GM12874 (cell line): ENCODE measurements around the gene SPRED2.

ENCODE experiments used
- TF ChIP-seq, protein P1 (sequence below): IDR thresholded peaks from 2 replicates; pipeline ENCODE4 v1.5.1; 2011; ENCODE audit warnings: low read depth, mild to moderate bottlenecking, control low read depth, low read length, moderate library complexity; ENCODE audit not compliant: insufficient read depth

The SPRED2 gene

DNA sequence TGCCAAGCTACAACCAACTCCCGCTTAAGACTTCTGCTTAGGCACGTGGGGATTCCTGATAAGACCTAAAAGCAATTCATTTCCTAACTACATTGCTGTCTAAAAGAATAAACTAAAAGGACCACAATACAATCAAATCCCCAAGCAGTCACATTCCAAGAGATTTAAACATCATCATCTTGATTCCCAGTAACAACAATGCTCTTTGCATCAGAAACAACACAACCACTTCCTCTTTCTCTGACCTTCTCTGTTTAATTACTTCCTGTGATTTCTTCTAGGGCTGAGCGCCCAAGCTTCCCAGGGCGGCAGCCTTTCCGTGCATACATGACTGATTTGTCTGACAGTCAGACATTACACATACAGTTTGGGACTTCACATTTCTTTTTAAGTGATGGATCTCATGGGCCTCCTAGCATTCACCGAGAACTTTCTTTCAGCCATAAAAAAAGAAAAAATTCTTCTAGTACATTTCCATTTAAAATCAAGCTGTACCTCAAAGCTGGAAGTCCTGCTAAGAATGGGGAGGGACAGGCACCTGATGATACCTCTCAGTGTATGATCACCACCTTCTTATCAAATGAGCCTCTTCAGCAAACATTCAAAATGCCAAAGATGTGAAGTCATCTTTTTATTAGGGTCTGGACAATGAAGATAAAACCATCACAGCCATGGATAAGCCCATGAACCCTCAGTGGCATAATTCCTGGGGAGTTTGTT lies 11.5 kb downstream of the SPRED2 start:
- TF ChIP-seq, protein P1, sequence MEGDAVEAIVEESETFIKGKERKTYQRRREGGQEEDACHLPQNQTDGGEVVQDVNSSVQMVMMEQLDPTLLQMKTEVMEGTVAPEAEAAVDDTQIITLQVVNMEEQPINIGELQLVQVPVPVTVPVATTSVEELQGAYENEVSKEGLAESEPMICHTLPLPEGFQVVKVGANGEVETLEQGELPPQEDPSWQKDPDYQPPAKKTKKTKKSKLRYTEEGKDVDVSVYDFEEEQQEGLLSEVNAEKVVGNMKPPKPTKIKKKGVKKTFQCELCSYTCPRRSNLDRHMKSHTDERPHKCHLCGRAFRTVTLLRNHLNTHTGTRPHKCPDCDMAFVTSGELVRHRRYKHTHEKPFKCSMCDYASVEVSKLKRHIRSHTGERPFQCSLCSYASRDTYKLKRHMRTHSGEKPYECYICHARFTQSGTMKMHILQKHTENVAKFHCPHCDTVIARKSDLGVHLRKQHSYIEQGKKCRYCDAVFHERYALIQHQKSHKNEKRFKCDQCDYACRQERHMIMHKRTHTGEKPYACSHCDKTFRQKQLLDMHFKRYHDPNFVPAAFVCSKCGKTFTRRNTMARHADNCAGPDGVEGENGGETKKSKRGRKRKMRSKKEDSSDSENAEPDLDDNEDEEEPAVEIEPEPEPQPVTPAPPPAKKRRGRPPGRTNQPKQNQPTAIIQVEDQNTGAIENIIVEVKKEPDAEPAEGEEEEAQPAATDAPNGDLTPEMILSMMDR, result no peak

DNA sequence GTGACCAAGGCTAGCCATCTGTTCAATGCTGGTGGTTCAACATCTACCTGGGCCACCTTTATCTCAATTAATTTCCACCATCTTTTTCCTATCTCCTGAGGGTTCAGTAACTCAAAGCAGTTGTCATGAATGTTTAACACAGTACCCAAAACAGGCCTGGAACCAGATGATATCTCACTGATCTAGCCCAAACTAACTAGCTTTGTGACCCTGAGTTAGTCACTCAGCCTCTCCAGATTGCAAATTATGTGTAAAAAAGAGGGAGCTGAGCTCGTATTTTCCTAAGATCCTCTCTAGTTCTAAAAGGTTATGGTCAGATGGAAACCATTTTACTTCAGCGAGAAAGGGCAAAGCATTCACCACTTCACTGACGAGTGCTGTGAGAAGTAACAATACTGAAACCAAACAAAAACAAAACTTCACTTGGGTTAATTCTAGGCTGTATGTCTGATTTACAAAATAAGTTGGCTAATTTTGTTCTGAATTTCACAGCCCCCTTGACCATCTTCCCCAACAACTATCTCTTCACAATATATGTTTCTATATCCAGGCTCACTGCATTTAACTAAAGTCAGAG lies 14.8 kb downstream of the SPRED2 start:
- TF ChIP-seq, protein P1, result no peak

DNA sequence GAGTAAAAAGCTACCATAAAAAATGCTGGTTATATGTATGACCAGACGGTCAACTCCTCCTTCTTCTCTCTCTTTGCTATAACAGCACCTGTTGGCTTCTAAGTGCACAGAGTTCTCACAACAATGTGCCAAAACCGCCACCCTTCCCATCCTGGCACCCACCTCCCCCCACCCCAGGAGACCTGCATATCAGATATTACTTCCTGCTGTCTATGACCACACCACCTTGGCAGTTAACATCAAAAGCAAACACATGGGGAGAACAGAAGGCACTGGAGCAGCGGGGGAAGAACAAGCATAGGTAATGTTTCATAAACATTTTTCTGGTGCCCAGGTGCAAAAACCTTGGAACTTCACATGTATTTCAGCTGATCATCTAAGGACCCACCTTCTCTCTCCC lies 15.5 kb downstream of the SPRED2 start:
- TF ChIP-seq, protein P1, result no peak

DNA sequence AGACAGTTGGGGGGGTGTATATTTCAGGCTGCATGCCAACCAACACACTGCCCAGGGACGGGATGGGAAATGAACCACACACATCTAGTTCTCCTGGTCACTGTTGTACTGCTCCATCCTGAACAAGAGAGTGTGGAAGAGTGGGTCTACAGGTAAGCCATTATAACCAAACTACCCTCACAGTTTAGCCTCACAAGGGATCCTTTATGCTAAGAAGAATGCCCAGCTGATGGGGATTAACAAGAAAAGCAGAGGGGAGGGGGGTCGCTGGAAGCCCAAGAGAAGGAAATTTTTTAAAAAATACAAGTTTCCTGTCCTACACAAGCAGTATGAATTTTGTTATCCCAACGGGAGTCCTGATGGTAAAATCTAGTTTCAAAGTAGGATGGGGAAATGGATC lies 16.1 kb downstream of the SPRED2 start:
- TF ChIP-seq, protein P1, result no peak

DNA sequence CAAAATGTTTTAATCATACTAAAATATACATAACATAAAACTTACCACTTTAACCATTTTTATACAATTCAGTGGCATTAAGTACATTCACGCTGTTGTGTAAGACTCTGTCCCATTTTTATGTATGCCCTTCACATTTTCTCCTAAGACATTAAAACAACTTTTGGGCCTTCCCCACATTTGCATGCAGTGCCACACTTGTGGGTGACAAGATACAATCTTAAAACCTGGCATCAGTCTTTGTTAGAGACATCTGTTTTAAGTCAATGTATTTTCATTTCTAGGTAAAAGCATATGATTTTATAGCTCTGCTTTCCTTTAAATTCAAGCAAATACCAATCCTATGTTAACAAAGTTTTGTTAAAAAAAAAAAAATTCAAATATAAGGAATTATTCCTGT lies 17.3 kb downstream of the SPRED2 start:
- TF ChIP-seq, protein P1, result no peak

DNA sequence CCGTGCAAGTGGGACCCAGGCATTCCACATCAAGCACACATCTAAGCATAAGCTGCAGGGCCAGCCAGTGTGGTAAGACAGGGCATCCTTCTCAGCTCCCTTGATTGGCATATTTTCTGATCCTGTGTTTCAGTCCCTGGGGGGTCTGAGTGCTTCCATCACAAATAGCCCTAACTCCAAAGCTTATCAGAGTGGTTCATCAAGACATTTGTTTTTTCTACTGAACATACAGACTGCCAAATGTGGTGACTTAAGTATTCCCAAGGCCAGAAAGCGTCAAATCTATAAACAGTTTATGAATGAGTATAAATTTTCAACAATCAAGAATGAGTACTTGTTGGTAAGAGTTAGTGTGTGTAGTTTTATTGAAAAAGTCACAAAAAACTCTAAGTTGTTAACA lies 18.8 kb downstream of the SPRED2 start:
- TF ChIP-seq, protein P1, result no peak

DNA sequence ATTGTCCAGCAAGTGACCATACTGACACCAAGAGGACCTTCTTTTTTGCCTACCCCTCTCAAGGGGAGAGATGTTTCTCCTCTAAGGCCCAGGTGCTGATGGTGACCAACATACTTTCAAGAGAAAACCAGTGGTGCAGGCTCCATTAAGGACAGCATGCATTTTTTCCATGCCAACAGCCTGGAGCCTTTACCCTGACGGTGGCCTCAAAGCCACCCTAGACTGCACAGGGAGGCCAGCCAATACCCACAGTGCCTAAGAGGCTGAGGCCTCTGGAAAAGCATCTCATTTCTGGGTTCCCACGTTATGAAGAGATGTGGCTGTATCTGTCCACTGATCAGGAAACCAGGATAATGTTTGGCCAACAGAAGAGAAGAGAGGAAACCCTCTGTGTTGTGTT lies 19.3 kb downstream of the SPRED2 start:
- TF ChIP-seq, protein P1, result no peak
